Vagina (tissue), 2 donors: ENCODE measurements around the gene INSYN1.
A peak's percentile ranks its signal among the peaks of the same experiment; 100 is the strongest.

Experiments
- CTCF ChIP-seq, 3 experiments: fragments of 450-650 bp in 2 of 3; fragments of 200-600 bp in 1 of 3; sonication (generic) in 1 of 3; IDR thresholded peaks; one replicate each; pipeline ENCODE4 v1.5.1; 2017 to 2019; ENCODE audit warnings: antibody characterized with exemption in 3 of 3, mild to moderate bottlenecking in 2 of 3, moderate library complexity in 2 of 3
- POLR2A ChIP-seq, 2 donors: fragments of 450-650 bp; IDR thresholded peaks; one replicate each; pipeline ENCODE4 v1.6.1; 2017; ENCODE audit warnings: antibody characterized with exemption in 2 of 2, mild to moderate bottlenecking in 2 of 2, moderate library complexity in 2 of 2
- POLR2AphosphoS5 ChIP-seq, 2 donors: sonication (generic); formaldehyde crosslinking; IDR thresholded peaks; one replicate each; pipeline ENCODE4 v1.9.0; 2017; ENCODE audit warnings: antibody characterized with exemption in 2 of 2, mild to moderate bottlenecking in 2 of 2, low read depth in 1 of 2; ENCODE audit not compliant: insufficient read depth in 1 of 2

- TF ChIP-seq CTCF (IDR thresholded peaks at IDR 0.05) (no peak), POLR2A (IDR thresholded peaks at IDR 0.05) (no peak), POLR2AphosphoS5 (IDR thresholded peaks at IDR 0.05; ENCODE audit: insufficient read depth in 1 of 2, low read depth in 1 of 2) (peak; percentile 84 to 85)
These were observed 56.1 kb downstream of the INSYN1 start for GRCh38 chr15:73697033-73697467.
